Testis (tissue), 2 donors: Measurements from ENCODE around the gene NFIX.

ENCODE experiments used
- CTCF ChIP-seq, 3 experiments: fragments of 450-650 bp in 2 of 3; fragments of 200-600 bp in 1 of 3; sonication (generic) in 1 of 3; IDR thresholded peaks; one replicate each; pipeline ENCODE4 v1.5.1; 2016 to 2019; ENCODE audit warnings: antibody characterized with exemption in 3 of 3, mild to moderate bottlenecking in 2 of 3, moderate library complexity in 1 of 3
- POLR2A ChIP-seq: fragments of 450-650 bp; IDR thresholded peaks from one replicate; pipeline ENCODE4 v1.6.1; 2017; ENCODE audit warnings: antibody characterized with exemption, mild to moderate bottlenecking, moderate library complexity

GRCh38 chr19:13101590-13102415 lies 106.5 kb downstream of the NFIX start:
- no peak for TF ChIP-seq CTCF (IDR thresholded peaks at IDR 0.05)
- TF ChIP-seq POLR2A, result no peak
